ENCODE measurements around the gene CRYBG2. TPM values are rescaled to one million over a fixed set of nuclear protein-coding genes. Genes with fewer than 3 reads are reported as not detected.

Gene CRYBG2
- total and polyA plus RNA-seq, 2 of the 13 experiments (the other 11 are each of a cell fraction or from before 2014, with no cell fraction given): 1.3 to 2.9 TPM

- TF ChIP-seq ZNF543 (CRISPR knock-in tag; IDR thresholded peaks at IDR 0.05) (no peak), ZBTB42 (CRISPR knock-in tag; IDR thresholded peaks at IDR 0.05) (no peak), ZFP82 (CRISPR knock-in tag; IDR thresholded peaks at IDR 0.05; ENCODE audit: borderline replicate concordance) (no peak), USF2 (IDR thresholded peaks at IDR 0.05; ENCODE audit: low read depth, low read length) (no peak), USF2 (CRISPR knock-in tag; IDR thresholded peaks at IDR 0.05; ENCODE audit: borderline replicate concordance) (no peak), MAFK (conservative IDR thresholded peaks at IDR 0.05 in 1 of 2, IDR thresholded peaks at IDR 0.05 in 1 of 2; ENCODE audit: low read length in 2 of 2) (no peak), ATF4 (CRISPR knock-in tag; IDR thresholded peaks at IDR 0.05) (no peak), BCL6 (CRISPR knock-in tag; IDR thresholded peaks at IDR 0.05) (no peak), FOXP1 (IDR thresholded peaks at IDR 0.05) (no peak), FOXP1 (CRISPR knock-in tag; IDR thresholded peaks at IDR 0.05) (no peak), MNT (IDR thresholded peaks at IDR 0.05) (no peak), ATF6 (CRISPR knock-in tag; conservative IDR thresholded peaks at IDR 0.05) (no peak), PREB (CRISPR knock-in tag; IDR thresholded peaks at IDR 0.05) (no peak)
These were observed 56.2 kb downstream of the CRYBG2 start (continued) for GRCh38 chr1:26297791-26298124.
